ENCODE measurements around the gene REM1.
"Not testable (repeated sequence)": the region's sequence is repeated elsewhere in the genome, so short reads cannot be mapped to it uniquely, and the experiment has no call there.

REM1 gene, protein sequence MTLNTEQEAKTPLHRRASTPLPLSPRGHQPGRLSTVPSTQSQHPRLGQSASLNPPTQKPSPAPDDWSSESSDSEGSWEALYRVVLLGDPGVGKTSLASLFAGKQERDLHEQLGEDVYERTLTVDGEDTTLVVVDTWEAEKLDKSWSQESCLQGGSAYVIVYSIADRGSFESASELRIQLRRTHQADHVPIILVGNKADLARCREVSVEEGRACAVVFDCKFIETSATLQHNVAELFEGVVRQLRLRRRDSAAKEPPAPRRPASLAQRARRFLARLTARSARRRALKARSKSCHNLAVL

GRCh38 chr20:31474758-31475427, at the start of gene REM1, which contains the start of gene DEFB124:
Gene REM1 (plus strand): TSS chr20:31475288. CDS start chr20:31476446, 1,158 bp downstream.
Gene DEFB124 (minus strand): TSS chr20:31475127. CDS start chr20:31473013, 2,114 bp downstream.
- TF ChIP-seq POLR2A (IDR thresholded peaks at IDR 0.05; ENCODE audit: low read depth, low read length): no peak
- FAIRE-seq (no peak), DNase-seq (ENCODE audit: insufficient read length, low spot score) (no peak)

DNA sequence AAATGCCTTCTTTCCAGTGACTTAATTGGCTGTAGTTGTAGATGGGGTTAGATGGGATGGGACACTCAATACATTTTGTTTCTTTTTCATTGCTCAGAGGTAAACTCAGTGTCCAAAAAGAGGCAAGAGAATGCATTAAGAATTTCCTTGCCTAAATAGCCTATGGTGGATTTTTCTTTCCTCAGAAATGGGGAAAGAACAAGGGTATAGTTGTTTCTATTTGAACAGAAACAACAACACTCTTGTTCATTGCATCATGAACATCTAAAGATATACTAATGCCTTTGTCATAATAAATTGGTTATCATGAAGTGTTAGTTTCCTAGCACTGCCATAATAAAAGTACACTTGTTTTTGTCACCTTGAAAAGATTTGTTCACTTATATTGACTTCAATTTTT, 49.3 kb upstream of the REM1 start:
- no peak for FAIRE-seq
- DNase-seq (ENCODE audit: insufficient read length, low spot score): no peak
- no peak for TF ChIP-seq POLR2A (IDR thresholded peaks at IDR 0.05; ENCODE audit: low read depth, low read length)

DNA sequence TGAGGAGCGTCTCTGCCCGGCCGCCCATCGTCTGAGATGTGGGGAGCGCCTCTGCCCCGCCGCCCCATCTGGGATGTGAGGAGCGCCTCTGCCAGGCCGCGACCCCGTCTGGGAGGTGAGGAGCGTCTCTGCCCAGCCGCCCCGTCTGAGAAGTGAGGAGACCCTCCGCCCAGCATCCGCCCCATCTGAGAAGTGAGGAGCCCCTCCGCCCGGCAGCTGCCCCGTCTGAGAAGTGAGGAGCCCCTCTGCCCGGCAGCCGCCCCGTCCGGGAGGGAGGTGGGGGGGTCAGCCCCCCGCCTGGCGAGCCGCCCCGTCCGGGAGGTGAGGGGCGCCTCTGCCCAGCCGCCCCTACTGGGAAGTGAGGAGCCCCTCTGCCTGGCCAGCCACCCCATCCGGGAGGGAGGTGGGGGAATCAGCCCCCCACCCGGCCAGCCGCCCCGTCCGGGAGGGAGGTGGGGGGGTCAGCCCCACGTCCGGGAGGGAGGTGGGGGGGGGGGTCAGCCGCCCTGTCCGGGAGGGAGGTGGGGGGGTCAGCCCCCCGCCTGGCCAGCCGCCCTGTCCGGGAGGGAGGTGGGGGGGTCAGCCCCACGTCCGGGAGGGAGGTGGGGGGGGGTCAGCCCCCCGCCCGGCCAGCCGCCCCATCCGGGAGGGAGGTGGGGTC, 48.1 kb upstream of the REM1 start:
- FAIRE-seq; DNase-seq (ENCODE audit: insufficient read length, low spot score): not testable (repeated sequence)

DNA sequence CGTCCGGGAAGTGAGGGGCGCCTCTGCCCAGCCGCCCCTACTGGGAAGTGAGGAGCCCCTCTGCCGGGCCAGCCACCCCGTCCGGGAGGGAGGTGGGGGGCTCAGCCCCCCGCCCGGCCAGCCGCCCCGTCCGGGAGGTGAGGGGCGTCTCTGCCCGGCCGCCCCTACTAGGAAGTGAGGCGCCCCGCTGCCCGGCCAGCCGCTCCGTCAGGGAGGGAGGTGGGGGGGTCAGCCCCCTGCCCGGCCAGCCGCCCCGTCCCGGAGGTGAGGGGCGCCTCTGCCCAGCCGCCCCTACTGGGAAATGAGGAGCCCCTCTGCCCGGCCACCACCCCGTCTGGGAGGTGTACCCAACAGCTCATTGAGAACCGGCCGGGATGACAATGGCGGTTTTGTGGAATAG, 47.5 kb upstream of the REM1 start:
- not testable (repeated sequence) for DNase-seq (ENCODE audit: insufficient read length, low spot score); FAIRE-seq

- no peak for FAIRE-seq
- no peak for TF ChIP-seq POLR2A (IDR thresholded peaks at IDR 0.05; ENCODE audit: low read depth, low read length)
- no peak for DNase-seq (ENCODE audit: insufficient read length, low spot score)
Observed at GRCh38 chr20:31430568-31431115, 44.4 kb upstream of the REM1 start.

- DNase-seq (ENCODE audit: insufficient read length, low spot score): no peak
- FAIRE-seq: no peak
- no peak for TF ChIP-seq POLR2A (IDR thresholded peaks at IDR 0.05; ENCODE audit: low read depth, low read length)
Observed at GRCh38 chr20:31440012-31440659, 35.0 kb upstream of the REM1 start, which contains the start of gene DEFB123. Gene DEFB123 (plus strand): TSS chr20:31440632. CDS start chr20:31440699, 67 bp downstream.

GRCh38 chr20:31446084-31446819, 28.8 kb upstream of the REM1 start:
- no peak for DNase-seq (ENCODE audit: insufficient read length, low spot score)
- no peak for TF ChIP-seq POLR2A (IDR thresholded peaks at IDR 0.05; ENCODE audit: low read depth, low read length)
- no peak for FAIRE-seq

- FAIRE-seq (no peak), DNase-seq (ENCODE audit: insufficient read length, low spot score) (no peak)
- no peak for TF ChIP-seq POLR2A (IDR thresholded peaks at IDR 0.05; ENCODE audit: low read depth, low read length)
Observed at GRCh38 chr20:31449511-31450414, 25.3 kb upstream of the REM1 start.

DNA sequence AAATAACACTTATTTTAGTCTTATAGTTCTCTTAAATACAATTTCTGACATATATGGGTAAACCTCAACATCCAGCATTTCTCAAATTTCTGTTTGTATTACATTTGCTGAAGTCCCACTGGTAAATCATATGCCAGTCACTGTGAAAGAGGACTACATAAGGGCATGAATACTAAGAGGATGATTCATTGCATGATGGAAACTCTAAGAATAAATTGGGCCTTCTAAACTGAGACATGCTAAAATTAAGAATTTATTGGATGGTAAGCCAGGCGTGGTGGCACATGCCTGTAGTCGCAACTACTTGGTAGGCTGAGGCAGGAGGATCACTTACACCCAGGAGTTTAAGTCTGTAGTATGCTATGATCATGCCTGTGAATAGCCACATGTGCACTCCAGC, 22.5 kb upstream of the REM1 start:
- DNase-seq (ENCODE audit: insufficient read length, low spot score) (no peak), FAIRE-seq (no peak)
- no peak for TF ChIP-seq POLR2A (IDR thresholded peaks at IDR 0.05; ENCODE audit: low read depth, low read length)

- no peak for DNase-seq (ENCODE audit: insufficient read length, low spot score)
- no peak for FAIRE-seq
- TF ChIP-seq POLR2A (IDR thresholded peaks at IDR 0.05; ENCODE audit: low read depth, low read length): no peak
Observed at GRCh38 chr20:31454361-31454760, 20.7 kb upstream of the REM1 start.

DNA sequence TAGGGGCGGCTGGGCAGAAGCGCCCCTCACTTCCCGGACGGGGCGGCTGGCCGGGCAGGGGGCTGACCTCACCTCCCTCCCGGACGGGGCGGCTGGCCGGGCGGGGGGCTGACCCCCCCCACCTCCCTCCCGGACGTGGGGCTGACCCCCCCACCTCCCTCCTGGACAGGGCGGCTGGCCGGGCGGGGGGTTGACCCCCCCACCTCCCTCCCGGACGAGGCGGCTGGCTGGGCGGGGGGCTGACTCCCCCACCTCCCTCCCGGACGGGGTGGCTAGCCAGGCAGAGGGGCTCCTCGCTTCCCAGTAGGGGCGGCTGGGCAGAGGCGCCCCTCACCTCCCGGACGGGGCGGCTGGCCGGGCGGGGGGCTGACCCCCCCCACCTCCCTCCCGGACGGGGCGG, 4.1 kb upstream of the REM1 start:
- FAIRE-seq; DNase-seq (ENCODE audit: insufficient read length, low spot score): not testable (repeated sequence)

Measured in H54 (cell line).